Testis (tissue), 2 donors: ENCODE results near the gene LCE1C.

Experiments used
- CTCF ChIP-seq, 3 experiments: fragments of 450-650 bp in 2 of 3; fragments of 200-600 bp in 1 of 3; sonication (generic) in 1 of 3; IDR thresholded peaks; one replicate each; pipeline ENCODE4 v1.5.1; 2016 to 2019; ENCODE audit warnings: antibody characterized with exemption in 3 of 3, mild to moderate bottlenecking in 2 of 3, moderate library complexity in 1 of 3
- POLR2A ChIP-seq: fragments of 450-650 bp; IDR thresholded peaks from one replicate; pipeline ENCODE4 v1.6.1; 2017; ENCODE audit warnings: antibody characterized with exemption, mild to moderate bottlenecking, moderate library complexity

GRCh38 chr1:152795686-152796085 lies 10.8 kb downstream of the LCE1C start:
- TF ChIP-seq POLR2A (no peak), CTCF (IDR thresholded peaks at IDR 0.05) (no peak)
